Stimulated activated naive CD4-positive, alpha-beta T cell treated with Interleukin-2 at 50 U/mL for 16 hours (primary cell): Measurements from ENCODE around the gene CTSL.

Experiments used
- DNase-seq: peaks from one replicate; lab custom pipeline; 2025; lab: John Stamatoyannopoulos, UW

Gene CTSL

GRCh38 chr9:87701491-87701890, 24.4 kb upstream of the CTSL start:
- no peak for DNase-seq

DNA sequence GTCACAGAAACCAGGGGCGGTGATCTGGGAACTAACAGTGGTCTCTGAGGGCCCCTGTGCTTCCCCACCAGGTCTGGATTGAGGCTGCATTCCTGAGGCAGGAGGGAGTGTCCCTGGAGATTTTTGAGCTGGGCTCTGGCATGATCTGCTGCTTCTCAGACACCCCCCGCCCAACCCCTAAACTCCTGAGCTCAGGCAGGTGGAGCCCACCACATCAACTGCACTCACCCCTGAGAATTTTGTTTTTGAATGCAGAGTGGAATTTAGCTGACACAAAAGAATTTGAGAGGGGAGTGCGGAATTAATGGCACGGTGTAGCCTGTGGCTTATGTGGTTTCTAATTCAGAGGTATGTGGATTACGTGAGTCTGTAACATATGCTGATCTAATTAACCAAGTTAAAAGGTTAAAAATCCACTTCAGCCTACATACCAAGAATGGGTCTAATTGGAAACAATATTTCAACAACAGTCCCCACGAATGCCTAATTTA, 23.9 kb upstream of the CTSL start:
- no peak for DNase-seq

- DNase-seq, result no peak
These were observed 23.0 kb upstream of the CTSL start for GRCh38 chr9:87702921-87703320.

- no peak for DNase-seq
These were observed 22.2 kb upstream of the CTSL start for GRCh38 chr9:87703636-87704276.

- no peak for DNase-seq
These were observed 21.6 kb upstream of the CTSL start for GRCh38 chr9:87704342-87704741.

DNA sequence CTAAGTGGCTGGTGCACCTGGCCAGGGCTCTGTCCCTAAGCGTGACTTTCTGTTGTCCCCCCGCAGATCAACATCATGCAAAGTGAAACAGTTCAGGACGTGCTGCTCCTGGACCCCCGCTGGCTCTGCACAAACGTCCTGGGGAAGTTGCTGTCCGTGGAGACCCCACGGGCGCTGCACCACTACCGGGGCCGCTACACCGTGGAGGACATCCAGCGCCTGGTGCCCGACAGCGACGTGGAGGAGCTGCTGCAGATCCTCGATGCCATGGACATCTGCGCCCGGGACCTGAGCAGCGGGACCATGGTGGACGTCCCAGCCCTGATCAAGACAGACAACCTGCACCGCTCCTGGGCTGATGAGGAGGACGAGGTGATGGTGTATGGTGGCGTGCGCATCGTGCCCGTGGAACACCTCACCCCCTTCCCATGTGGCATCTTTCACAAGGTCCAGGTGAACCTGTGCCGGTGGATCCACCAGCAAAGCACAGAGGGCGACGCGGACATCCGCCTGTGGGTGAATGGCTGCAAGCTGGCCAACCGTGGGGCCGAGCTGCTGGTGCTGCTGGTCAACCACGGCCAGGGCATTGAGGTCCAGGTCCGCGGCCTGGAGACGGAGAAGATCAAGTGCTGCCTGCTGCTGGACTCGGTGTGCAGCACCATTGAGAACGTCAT, 19.7 kb upstream of the CTSL start:
- no peak for DNase-seq

DNA sequence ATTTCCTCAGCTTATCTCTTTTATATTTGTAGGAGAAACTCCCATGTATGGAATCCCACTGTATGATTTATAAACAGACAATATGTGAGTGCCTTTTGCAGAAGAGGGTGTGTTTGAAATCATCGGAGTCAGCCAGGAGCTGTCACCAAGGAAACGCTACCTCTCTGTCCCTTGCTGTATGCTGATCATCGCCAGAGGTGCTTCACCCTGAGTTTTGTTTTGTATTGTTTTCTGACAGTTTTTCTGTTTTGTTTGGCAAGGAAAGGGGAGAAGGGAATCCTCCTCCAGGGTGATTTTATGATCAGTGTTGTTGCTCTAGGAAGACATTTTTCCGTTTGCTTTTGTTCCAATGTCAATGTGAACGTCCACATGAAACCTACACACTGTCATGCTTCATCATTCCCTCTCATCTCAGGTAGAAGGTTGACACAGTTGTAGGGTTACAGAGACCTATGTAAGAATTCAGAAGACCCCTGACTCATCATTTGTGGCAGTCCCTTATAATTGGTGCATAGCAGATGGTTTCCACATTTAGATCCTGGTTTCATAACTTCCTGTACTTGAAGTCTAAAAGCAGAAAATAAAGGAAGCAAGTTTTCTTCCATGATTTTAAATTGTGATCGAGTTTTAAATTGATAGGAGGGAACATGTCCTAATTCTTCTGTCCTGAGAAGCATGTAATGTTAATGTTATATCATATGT, 18.0 kb upstream of the CTSL start:
- DNase-seq, result no peak

DNA sequence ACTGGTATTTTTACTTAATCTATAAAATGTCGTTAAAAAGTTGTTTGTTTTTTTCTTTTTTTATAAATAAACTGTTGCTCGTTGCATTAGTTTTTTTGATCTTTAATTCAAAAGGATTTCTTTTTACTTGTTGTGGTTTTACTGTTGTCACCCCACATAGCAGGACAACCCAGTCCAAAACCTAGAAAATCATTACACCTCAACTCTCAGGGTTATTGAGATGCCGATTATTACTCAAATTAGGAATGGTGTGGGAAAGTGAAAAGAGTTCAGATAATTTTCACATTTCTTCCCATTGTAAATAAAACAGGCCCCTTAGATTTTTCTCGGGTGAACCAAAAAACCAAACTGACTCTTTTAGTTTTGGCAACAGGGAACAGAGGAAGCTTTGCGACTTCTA, 17.4 kb upstream of the CTSL start:
- no peak for DNase-seq

DNA sequence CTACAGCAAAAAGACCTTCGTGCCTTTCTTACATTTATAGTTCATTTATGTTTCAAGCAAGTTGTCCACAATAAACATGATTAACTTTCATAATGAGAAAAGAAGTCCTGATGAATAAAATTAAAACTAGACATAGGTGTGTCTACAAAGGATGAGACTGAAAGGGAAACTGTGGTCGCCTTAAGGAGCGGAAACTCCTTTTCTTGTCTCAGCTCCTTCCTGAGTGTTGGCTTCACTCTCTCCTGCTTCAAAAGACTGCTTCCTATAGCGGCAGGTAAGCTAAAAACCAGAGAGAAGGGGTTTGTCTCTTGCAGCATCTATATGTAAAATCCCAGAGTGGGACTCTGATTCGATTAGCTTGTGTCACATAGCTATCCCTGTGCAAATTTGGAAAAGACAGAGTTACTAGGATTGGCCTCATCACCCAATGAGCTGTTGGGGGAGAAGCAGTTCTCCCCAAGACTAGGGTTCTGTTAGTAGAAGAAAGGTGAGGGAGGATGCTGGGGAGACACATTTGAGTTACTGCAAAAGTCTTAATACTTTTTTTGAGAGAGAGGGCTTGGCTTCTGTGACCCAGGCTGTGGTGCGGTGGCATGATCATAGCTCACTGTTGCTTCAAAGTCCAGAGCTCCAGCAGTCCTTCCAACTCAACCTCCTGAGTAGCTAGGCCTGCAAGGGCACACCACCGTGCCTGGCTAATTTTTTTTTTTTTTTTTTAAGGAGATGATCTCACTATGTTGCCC, 16.8 kb upstream of the CTSL start:
- DNase-seq, result no peak

GRCh38 chr9:87710443-87710842, 15.5 kb upstream of the CTSL start:
- no peak for DNase-seq

GRCh38 chr9:87711857-87712800, 13.8 kb upstream of the CTSL start:
- no peak for DNase-seq

DNA sequence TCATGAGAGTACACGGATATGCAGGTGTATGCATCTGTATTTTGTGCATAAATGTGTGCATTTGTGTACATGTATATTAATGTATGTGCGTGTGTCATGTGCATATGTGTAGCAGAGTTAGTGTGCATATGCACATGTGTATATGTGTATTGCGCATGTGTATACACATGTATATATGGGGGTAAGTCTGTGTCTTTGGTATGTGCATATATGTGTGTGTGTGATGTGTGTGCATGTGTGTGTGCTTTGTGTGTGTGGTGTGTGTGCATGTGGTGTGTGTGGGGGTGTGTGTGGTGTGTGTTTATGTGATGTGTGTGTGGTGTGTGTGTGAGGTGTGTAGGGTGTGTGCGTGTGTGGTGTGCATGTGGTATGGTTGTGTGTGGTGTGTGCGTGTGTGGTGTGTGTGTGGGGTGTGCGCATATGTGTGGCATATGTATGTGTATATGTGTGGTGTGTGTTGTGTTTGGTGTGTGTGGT, 13.1 kb upstream of the CTSL start:
- DNase-seq, result no peak

DNA sequence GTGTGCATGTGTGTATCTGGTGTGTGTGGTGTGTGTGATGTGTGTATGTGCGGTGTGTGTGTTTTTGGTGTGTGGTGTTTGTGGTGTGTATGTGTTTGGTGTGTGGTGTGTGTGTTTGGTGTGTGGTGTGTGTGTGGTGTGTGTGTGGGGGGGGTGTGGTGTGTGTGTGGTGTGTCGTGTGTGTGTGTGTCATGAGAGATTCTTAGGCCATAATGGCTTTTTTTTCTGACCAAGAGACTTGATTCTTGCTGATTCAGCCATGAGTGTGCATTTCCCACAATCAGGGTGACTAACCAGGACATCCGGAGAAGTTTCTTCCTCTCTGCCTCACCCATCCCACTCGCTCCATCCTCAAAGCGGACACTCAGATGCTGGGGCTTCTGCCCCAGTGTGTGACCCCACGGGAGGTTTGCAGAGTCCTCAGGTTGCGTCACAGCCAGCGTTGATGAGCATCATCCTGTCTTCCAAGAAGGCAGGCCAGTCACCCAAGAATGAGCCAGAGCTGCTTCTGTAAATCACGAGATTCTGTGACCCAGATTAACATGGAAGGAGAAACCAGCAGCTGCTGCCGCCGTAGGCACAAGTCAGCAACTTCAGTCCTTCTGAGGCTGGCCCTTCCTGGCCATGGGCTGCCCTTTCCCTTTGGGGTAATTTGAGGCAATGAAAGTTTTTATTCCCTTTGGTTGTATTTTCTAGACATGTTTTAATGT, 12.5 kb upstream of the CTSL start:
- peak; percentile 57 for DNase-seq

DNA sequence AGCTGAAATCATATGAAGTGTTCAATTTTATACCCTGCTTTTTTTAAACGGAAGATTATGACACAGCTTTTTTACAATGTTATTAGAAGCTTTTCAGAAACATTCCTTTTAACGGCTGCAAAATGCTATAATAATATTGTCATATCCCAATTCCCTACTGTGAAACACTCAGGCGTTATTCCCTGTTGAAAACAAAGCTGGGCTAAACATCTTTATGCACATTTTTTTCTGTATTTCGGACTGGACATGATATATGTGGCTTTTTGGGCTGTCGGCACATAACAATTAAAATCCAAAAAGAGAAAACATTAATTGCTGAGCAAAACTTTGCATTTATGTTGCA, 12.0 kb upstream of the CTSL start:
- DNase-seq, result no peak

- DNase-seq, result no peak
These were observed 11.1 kb upstream of the CTSL start for GRCh38 chr9:87714819-87715218.

DNA sequence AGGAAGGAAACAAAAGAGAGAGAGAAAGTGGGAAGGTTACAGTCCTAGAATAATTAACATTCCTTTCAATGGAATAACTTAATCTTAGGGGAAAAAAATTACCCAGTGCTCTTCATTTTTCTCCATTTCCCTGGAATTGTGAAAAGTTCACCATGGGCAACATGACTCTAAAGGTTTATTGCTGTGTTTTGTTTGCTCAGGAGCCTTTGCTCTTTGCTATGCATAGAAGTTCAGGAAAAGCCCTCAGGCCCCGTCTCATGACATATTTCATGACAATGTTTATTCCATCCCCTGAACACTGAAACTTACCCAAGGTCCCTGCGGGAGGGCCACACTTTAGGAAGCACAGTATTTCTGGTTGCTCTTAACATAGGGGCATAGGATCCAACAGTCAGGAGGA, 9.8 kb upstream of the CTSL start:
- DNase-seq, result no peak

DNA sequence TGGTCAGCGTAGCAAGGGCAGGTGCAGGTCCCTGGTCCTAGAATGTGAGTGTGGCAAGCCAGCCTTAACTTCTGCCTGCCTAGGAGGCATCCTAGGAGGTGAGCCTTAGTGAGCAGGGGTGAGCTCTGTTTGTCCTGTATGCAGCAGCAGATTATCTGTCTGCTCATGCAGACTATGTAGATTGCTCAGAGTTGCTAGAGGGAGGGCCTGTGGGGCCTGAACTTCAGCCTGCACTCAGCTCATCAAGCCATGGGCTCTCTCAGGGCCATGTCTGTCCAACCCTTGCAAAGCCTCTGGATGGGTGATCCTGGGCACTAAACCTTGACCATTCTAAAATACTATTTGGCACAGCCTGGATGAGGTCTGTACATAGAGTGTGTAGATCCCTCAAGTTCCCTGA, 8.5 kb upstream of the CTSL start:
- no peak for DNase-seq

- no peak for DNase-seq
These were observed 7.7 kb upstream of the CTSL start for GRCh38 chr9:87718231-87718630.

DNA sequence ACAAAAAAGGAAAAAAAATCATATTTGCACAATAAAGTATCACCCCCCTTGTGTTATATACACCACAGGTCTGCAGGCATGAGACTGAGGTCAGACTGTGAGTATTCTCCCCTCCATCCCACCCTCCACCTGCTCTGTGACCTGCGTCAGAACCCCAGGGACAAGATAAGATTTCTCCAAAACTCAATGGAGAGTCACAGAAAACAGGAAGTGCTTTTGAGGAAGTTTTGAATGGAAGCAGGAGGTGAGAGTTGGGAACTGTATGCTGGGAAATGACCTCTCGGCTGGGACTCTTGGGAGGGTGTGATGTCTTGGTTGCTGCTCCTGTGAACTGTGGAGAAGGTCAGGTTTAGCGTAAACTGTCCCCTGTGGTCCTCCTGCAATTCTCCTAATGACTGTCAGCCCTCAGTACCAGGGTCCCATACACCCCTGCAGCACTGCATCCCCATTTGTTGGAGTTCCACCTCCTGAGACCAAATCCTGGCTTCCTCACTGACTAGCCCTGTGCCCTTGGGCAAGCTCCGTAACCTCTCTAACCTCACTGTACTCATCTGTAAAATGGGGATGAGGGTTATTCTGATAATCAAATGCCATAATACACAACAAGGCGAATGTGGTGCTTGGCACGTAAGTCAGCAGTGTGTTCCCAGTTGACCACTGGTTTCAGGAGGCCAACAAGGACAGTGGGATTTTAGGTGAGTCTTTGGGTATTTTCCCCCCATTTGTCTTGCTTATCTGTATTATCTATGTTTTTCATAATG, 6.9 kb upstream of the CTSL start:
- no peak for DNase-seq

GRCh38 chr9:87720173-87720572, 5.7 kb upstream of the CTSL start:
- DNase-seq, result no peak
